GM10847 (cell line): ENCODE results near the gene PLAC1.

Experiments used
- POLR2A ChIP-seq: IDR thresholded peaks from 2 replicates; pipeline ENCODE4 v1.6.1; 2011; ENCODE audit not compliant: insufficient read length; ENCODE audit errors: extremely low read depth

PLAC1 gene

GRCh38 chrX:134623293-134624045 is 34.8 kb downstream of the PLAC1 start:
- TF ChIP-seq POLR2A: no peak

GRCh38 chrX:134622813-134623185 is 35.5 kb downstream of the PLAC1 start:
- no peak for TF ChIP-seq POLR2A

DNA sequence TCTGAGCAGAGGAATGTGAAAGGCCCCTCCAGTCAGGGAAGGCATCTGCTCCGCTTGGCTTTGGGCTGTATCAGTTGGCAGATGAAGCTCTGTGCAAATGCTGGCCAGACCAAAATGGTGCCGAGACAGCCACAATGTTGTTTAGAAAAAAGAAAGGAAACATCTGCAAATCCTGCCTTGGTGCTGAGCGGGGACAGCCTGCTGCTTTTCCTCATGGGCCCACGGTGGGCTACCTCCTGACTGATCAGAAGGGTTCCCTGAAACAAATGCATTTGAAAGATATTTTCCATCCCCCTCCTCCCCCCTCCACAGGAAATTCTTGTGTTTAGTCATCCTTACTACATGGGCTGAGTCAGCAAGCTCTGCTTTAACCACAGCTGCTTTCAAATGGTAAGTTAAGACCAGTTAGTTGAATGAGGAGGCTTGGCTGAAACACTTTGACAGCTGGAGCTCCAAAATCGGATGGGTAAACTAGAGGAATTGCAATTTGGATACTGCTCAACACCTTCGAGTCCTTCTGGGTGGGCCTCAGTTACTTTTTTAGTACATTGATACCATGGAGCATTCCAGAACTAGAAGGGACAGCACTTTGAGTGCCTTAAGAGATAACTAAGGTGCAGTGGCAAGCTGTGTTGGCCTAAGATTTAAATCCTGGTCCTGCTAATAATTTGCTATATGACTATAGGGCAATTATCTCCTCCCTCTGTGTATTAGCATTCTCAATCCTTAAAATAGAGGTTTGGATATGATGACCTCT is 36.0 kb downstream of the PLAC1 start:
- TF ChIP-seq POLR2A: no peak

DNA sequence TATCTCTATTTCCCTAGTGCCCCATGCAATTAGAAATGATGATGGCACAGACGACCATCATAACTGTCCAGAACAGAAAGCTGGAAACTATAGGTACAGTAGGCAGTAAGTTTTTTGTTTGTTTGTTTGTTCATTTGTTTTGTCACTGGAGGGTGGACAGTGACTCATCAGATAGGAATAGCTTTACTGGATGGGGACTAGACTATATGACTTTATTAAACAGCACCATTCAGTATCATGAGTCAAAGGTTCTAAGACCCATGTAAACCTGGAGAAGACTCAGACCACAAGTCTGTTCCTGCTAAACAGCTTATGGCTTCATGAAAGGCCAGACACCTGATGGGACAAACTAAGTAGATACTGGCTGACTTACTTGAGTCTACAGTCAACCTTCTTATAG is 38.4 kb downstream of the PLAC1 start:
- TF ChIP-seq POLR2A: no peak

GRCh38 chrX:134613396-134613795 is 44.9 kb downstream of the PLAC1 start:
- TF ChIP-seq POLR2A: no peak

DNA sequence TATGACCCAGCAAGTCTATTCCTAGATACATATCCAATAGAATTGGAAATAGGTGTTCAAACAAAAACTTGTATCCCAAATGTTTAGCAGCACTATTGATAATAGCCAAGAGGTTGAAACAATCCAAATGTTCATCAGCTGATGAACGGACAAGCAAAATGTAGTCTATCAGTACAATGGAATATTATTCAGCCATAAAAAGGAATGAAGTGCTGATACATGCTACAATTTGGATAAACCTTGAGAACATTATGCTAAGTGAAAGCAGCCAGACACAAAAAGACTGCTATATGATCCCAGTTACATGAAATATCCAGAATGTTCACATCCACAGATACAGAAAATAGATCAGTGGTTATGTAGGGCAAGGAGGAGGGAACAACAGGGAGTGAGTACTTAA is 50.1 kb downstream of the PLAC1 start:
- no peak for TF ChIP-seq POLR2A

DNA sequence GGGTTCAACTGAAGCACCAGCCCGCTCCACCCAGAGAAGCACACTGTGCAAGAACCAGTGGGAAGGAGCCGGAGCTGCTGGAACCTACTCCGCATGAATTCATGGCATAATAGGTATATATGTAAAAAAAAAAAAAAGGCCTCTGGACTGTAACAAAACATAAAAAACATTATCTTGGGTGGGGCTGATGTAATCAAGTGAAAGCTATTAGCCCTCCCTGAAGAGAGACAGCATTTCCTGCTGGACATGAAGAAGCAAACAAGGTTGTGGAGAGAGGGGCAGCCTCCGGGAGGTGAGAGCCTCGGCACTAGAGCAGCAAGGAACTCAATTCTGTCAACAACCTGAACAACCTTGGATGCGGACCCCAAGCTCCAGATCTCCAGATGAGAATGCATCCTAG is 50.7 kb downstream of the PLAC1 start:
- TF ChIP-seq POLR2A: no peak

- TF ChIP-seq POLR2A: no peak
Observed at GRCh38 chrX:134604701-134605311, 53.5 kb downstream of the PLAC1 start.

DNA sequence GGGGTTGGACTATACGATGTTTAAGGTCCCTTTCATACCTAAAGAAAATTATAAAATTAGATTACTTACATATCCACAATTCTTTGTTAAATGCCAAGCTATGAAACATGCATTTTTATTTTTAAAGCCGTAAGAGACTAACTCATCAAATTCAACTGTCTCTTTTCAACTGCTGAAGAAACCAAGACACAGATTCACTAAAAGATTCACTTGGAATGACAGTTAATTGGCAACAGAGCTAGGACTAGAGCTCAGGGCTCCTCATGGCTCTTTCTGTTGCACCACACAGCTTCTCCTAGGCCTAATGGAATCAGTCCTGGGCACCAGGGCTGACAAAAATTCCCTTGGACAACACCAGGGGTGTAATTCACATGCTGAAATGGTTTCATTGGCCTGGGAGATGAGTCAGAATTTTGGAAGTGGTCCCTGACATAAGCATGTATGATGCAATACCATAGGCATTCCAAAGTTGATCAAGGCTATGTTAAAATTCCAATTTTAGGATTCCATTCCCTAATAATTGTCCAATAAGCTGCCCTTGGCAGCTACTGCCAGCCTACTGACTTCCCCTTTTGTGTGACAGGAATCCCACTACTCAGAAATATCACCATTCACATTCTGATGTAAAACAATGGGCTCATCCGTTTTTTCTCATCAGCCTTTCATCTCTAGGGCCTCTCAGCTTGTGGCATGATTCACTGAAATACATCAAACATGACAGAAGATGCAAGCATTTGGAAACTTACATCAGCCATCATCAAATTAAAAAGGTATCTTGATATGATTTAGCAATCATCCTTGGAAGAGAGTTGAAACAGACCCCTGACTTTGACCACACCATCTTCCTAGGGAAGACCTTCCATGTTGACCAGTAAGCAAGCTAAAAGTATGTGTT is 54.2 kb downstream of the PLAC1 start:
- no peak for TF ChIP-seq POLR2A

DNA sequence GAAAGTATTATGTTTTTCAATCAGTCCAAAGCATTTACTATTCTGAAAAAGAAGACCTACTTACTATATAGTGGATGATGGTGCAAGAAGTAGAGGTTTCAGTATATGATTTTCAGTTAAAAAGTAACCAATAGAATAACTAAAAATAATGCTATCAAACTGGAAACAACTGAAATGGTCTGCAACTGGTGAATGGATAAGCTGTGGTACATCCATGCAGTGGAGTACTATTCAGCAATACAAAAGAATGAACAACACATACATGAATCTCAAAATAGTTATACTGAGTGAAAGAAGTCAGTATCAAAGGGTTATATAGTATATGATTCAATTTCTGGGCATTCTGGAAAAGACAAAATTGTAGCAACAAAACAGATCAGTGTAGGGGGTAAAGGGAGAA is 55.9 kb downstream of the PLAC1 start:
- TF ChIP-seq POLR2A: no peak

GRCh38 chrX:134601240-134601765 is 57.0 kb downstream of the PLAC1 start:
- TF ChIP-seq POLR2A: no peak

DNA sequence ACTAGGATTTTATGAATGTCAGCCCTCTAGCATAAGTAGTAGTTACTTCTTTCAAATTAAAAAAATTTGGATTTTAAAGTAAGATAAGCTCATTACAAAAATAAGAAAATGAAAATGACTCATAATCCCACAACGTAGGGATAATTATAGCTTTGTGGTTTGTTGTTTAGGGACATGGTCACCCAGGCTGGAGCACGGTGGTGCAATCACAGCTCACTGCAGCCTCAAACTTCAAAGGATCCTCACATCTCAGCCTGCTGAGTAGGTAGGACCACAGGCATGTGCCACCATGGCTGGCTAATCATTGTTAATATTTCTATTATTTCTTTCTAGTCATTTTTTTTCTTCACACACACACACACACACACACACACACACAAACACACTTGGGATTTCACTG is 57.6 kb downstream of the PLAC1 start:
- TF ChIP-seq POLR2A: no peak

DNA sequence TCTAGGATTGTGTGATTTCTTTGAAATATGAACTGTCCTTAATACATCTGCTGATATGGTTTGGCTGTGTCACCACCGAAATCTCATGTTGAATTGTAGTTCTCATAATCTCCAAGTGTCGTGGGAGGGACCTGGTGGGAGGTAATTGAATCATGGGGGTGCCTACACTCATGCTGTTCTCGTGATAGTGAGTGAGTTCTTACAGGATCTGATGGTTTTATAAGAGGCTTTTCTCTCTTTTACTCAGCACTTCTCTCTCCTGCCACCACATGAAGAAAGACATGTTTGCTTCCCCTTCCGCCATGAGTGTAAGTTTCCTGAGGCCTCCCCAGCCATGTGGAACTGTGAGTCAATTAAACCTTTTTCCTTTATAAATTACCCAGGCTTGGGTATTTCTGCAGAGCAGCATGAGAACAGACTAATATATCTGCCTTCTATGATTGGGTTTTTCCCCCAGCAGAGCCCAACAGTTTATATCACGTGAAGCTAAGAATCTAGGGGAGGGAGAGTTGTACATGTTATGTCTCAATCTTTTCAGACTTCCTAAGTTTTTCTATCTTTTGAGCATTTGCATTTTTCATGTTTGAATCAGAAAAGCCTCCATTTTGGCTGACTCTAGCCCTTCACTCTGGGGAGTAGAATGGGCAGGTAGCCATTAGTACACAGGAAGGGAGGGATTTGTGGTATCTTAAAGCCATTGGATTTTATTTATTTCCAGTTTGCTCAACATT is 58.9 kb downstream of the PLAC1 start:
- TF ChIP-seq POLR2A: no peak

- no peak for TF ChIP-seq POLR2A
Observed at GRCh38 chrX:134592303-134592702, 66.0 kb downstream of the PLAC1 start.
